Endothelial cell of umbilical vein (primary cell): ENCODE results near the gene LIG3. TPM values are rescaled to one million over a fixed set of nuclear protein-coding genes. Genes with fewer than 3 reads are reported as not detected.

Experiments
- BruUV-seq: library from RNA; stranded (reverse); fragments of 400-500 nt; replicated peaks from 2 replicates; lab custom pipeline; 2021; lab: Mats Ljungman, UMichigan
- CTCF ChIA-PET: fragments of 300-600, 350-600 bp; sonication (Branson Sonifier 250); formaldehyde crosslinking; loops from one replicate; lab custom pipeline; 2021; ENCODE audit warnings: antibody characterized with exemption, inconsistent platforms; lab: Charles Lee
- POLR2A ChIA-PET: fragments of 300-600, 350-600 bp; sonication (Branson Sonifier 250); formaldehyde crosslinking; loops from one replicate; lab custom pipeline; 2021; ENCODE audit warnings: antibody characterized with exemption, inconsistent platforms; lab: Charles Lee
- DNase-seq: peaks from one replicate; pipeline ENCODE4 v3.0.0-alpha.2; 2011; ENCODE audit warnings: low read depth, low spot score
- FAIRE-seq: peaks from 2 replicates; lab custom pipeline; 2011; peaks lifted over from hg19 to GRCh38; lab: Jason Lieb, UNC
- H2AFZ ChIP-seq: 2 replicates; pipeline ENCODE4 v1.6.0; 2012; ENCODE audit warnings: low read depth, low read length, control low read depth, inconsistent platforms
- H3K27ac ChIP-seq: 2 replicates; pipeline ENCODE4 v1.5.1; 2011; ENCODE audit warnings: low read depth, mild to moderate bottlenecking, control low read depth, low read length, moderate library complexity; ENCODE audit not compliant: insufficient read depth
- H3K27me3 ChIP-seq, 2 experiments: 2 replicates each; pipeline versions ENCODE4 v1.6.0 to v1.6.1; 2011; ENCODE audit warnings: low read length in 2 of 2, mixed read lengths in 1 of 2; ENCODE audit not compliant: control insufficient read depth in 2 of 2, insufficient read depth in 2 of 2
- H3K36me3 ChIP-seq, 2 experiments: 2 replicates in 1 of 2; 3 replicates in 1 of 2; pipeline ENCODE4 v1.5.1; 2011; ENCODE audit warnings: low read length in 2 of 2, mild to moderate bottlenecking in 1 of 2, moderate library complexity in 1 of 2; ENCODE audit not compliant: control insufficient read depth in 2 of 2, insufficient read depth in 2 of 2; ENCODE audit errors: extremely low read depth in 1 of 2
- H3K4me1 ChIP-seq: 3 replicates; pipeline ENCODE4 v1.5.1; 2011; ENCODE audit warnings: mild to moderate bottlenecking, low read length; ENCODE audit not compliant: control insufficient read depth, insufficient read depth; ENCODE audit errors: extremely low read depth
- H3K4me2 ChIP-seq: 2 replicates; pipeline ENCODE4 v1.6.1; 2011; ENCODE audit warnings: low read length, control low read depth, mixed read lengths; ENCODE audit not compliant: insufficient read depth
- H3K4me3 ChIP-seq, 3 experiments: fragments of 200-600 bp in 1 of 3; sonication (generic), shearing (Covaris generic) in 1 of 3; replicated peaks in 1 of 3; 2 replicates each; pipeline ENCODE4 v1.5.1; 2011 to 2016; ENCODE audit warnings: control low read depth in 3 of 3, low read length in 3 of 3, mild to moderate bottlenecking in 2 of 3, inconsistent platforms in 1 of 3, low read depth in 1 of 3, moderate library complexity in 1 of 3; ENCODE audit not compliant: insufficient read depth in 1 of 3
- H3K79me2 ChIP-seq: 2 replicates; pipeline ENCODE4 v1.6.0; 2012; ENCODE audit warnings: low read length, inconsistent platforms; ENCODE audit not compliant: control insufficient read depth, insufficient read depth
- H3K9ac ChIP-seq: replicated peaks from 2 replicates; pipeline ENCODE3; 2011; ENCODE audit warnings: low read length, control low read depth; ENCODE audit not compliant: insufficient read depth; ENCODE audit errors: extremely low read depth
- H3K9me1 ChIP-seq: replicated peaks from 3 replicates; pipeline ENCODE4 v1.6.0; 2011; ENCODE audit warnings: mild to moderate bottlenecking, low read length; ENCODE audit not compliant: control insufficient read depth, insufficient read depth; ENCODE audit errors: extremely low read depth
- H3K9me3 ChIP-seq: replicated peaks from 2 replicates; pipeline ENCODE4 v1.5.1; 2012; ENCODE audit warnings: low read length, inconsistent platforms; ENCODE audit not compliant: control insufficient read depth, insufficient read depth
- H4K20me1 ChIP-seq: replicated peaks from 2 replicates; pipeline ENCODE3; 2011; ENCODE audit warnings: mild to moderate bottlenecking, low read length; ENCODE audit not compliant: control insufficient read depth, insufficient read depth; ENCODE audit errors: extremely low read depth
- EZH2 ChIP-seq: IDR thresholded peaks from 2 replicates; pipeline ENCODE4 v1.6.1; 2012; ENCODE audit warnings: borderline replicate concordance, low read depth, mild to moderate bottlenecking, moderate library complexity, low read length, inconsistent platforms; ENCODE audit not compliant: severe bottlenecking
- FOS ChIP-seq: IDR thresholded peaks from 2 replicates; pipeline ENCODE4 v1.6.1; 2011; ENCODE audit warnings: mild to moderate bottlenecking, low read length, moderate library complexity, borderline replicate concordance; ENCODE audit not compliant: insufficient read depth
- GATA2 ChIP-seq: IDR thresholded peaks from 2 replicates; pipeline ENCODE4 v1.7.0; 2011; ENCODE audit warnings: low read depth, mild to moderate bottlenecking, moderate library complexity, mixed read lengths, low read length; ENCODE audit not compliant: insufficient read length, insufficient read depth
- JUN ChIP-seq: IDR thresholded peaks from 2 replicates; pipeline ENCODE4 v1.6.1; 2011; ENCODE audit warnings: borderline replicate concordance, low read depth; ENCODE audit not compliant: insufficient read length, insufficient read depth
- MYC ChIP-seq: IDR thresholded peaks from one replicate; pipeline ENCODE4 v1.6.1; 2011; ENCODE audit warnings: mild to moderate bottlenecking, low read depth, low read length
- POLR2A ChIP-seq: IDR thresholded peaks from 2 replicates; pipeline ENCODE4 v1.6.1; 2012; ENCODE audit warnings: low read depth, mild to moderate bottlenecking, control low read depth, low read length
- POLR2AphosphoS5 ChIP-seq: IDR thresholded peaks from 2 replicates; pipeline ENCODE4 v1.6.1; 2012; ENCODE audit warnings: low read depth, mild to moderate bottlenecking, control low read depth, low read length, moderate library complexity; ENCODE audit not compliant: insufficient read depth
- dilution Hi-C: fragments of 300-500 bp; cut with MboI; formaldehyde crosslinking; loops from one replicate; pipeline ENCODE4 v1.15.0; 2019; ENCODE audit warnings: low sequenced_read_pairs; ENCODE audit not compliant: extremely low pct_ligation_motif_present
- intact Hi-C: fragments of 100-400 bp; cut with micrococcal nuclease; formaldehyde crosslinking; loops from one replicate; pipeline ENCODE4 v1.10.0; 2022
- polyA plus RNA-seq, 4 experiments: library from polyadenylated mRNA; depleted of rRNA in 3 of 4; stranded (reverse) in 3 of 4; unstranded in 1 of 4; fragments of >200 nt; gene quantifications; 2 replicates each; pipeline versions ENCODE4 v1.2.1 to v1.2.3, GENCODE V29; 2011 to 2012; ENCODE audit warnings: missing spikeins in 1 of 4
- total RNA-seq: library from RNA; stranded (reverse); gene quantifications from 2 replicates; pipeline ENCODE4 v1.2.3, GENCODE V29; 2021
- TF ChIP-seq, protein P1 (sequence below): IDR thresholded peaks from 2 replicates; pipeline ENCODE4 v1.6.1; 2011; ENCODE audit not compliant: insufficient read depth, insufficient read length
- TF ChIP-seq, protein P2 (sequence below), 2 donors: IDR thresholded peaks; 1 replicate in 1 of 2; 2 replicates in 1 of 2; pipeline ENCODE4 v1.5.1; 2011; ENCODE audit warnings: low read length in 2 of 2, mild to moderate bottlenecking in 2 of 2, moderate library complexity in 2 of 2, control low read depth in 1 of 2, inconsistent platforms in 1 of 2, low read depth in 1 of 2; ENCODE audit not compliant: insufficient read depth in 1 of 2; ENCODE audit errors: extremely low read depth in 1 of 2

LIG3 gene
- total and polyA plus RNA-seq, 2 donors (not counting 3 experiments of a cell fraction or from before 2014, with no cell fraction given) = 25.8 to 35.3 TPM

DNA sequence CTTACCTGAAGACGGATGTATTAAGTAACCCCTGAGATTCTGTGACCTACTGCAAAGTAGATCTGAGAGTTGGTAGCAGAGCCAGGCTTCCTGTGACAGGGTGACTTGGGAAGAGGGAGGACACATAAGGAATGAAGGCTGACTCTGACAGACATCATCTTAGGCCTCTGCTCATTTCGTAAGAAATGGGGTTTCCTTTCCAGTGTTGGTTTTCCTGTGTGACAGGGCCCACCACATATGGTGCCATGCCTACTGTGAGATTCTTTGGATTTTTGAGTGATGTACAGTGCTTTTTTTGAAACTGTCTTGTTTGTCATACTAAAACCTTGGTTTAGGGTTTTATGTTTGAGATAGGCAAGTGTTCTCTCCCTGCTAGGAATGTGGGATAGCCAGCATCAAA, 12.7 kb downstream of the LIG3 start:
- H3K9me1 ChIP-seq = no peaks in the 10 kb centered on the region
- H4K20me1 ChIP-seq = no peaks in the 10 kb centered on the region
- H3K79me2 ChIP-seq = no peaks in the 10 kb centered on the region
- H3K27me3 ChIP-seq = no peaks in the 10 kb centered on the region
- no peaks in the 10 kb centered on the region for H3K9me3 ChIP-seq
- no peak overlapping the region for H3K4me3 ChIP-seq
- intact Hi-C loops (no loop called here), dilution Hi-C loops (loop anchor here (25.0 kb wide), 1 partner anchor 119 kb away; the partner anchor contains the start of genes FNDC8 and RAD51D)
- no peak overlapping the region for H3K4me2 ChIP-seq
- H3K4me1 ChIP-seq = no peaks in the 10 kb centered on the region
- no peak overlapping the region for H3K27ac ChIP-seq
- no TSS peak for BruUV-seq
- no peak overlapping the region for H2AFZ ChIP-seq
- H3K9ac ChIP-seq = no peak overlapping the region
- TF ChIP-seq GATA2 (no peak), MYC (no peak), POLR2AphosphoS5 (no peak), FOS (no peak), JUN (no peak), EZH2 (no peak), POLR2A (no peak)
- TF ChIP-seq, protein P1, sequence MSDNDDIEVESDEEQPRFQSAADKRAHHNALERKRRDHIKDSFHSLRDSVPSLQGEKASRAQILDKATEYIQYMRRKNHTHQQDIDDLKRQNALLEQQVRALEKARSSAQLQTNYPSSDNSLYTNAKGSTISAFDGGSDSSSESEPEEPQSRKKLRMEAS = no peak
- TF ChIP-seq, protein P2, sequence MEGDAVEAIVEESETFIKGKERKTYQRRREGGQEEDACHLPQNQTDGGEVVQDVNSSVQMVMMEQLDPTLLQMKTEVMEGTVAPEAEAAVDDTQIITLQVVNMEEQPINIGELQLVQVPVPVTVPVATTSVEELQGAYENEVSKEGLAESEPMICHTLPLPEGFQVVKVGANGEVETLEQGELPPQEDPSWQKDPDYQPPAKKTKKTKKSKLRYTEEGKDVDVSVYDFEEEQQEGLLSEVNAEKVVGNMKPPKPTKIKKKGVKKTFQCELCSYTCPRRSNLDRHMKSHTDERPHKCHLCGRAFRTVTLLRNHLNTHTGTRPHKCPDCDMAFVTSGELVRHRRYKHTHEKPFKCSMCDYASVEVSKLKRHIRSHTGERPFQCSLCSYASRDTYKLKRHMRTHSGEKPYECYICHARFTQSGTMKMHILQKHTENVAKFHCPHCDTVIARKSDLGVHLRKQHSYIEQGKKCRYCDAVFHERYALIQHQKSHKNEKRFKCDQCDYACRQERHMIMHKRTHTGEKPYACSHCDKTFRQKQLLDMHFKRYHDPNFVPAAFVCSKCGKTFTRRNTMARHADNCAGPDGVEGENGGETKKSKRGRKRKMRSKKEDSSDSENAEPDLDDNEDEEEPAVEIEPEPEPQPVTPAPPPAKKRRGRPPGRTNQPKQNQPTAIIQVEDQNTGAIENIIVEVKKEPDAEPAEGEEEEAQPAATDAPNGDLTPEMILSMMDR (IDR thresholded peaks at IDR 0.05; ENCODE audit: extremely low read depth in 1 of 2, insufficient read depth in 1 of 2, low read depth in 1 of 2, low read length in 2 of 2) = no peak
- FAIRE-seq = no peak
- POLR2A ChIA-PET = no interaction called here
- no peak for DNase-seq
- CTCF ChIA-PET = interaction anchor here (5.0 kb wide), 1 partner anchor 97 kb away, joined by 23 read pairs; no protein-coding TSS in a partner anchor
- H3K36me3 ChIP-seq = peaks cover 3 to 16% of the 10 kb centered on the region in 2 experiments
